HFF-Myc (cell line): ENCODE data around the gene CDH13.

Source experiments
- DNase-seq: peaks from one replicate; pipeline ENCODE4 v3.0.0-alpha.2; 2011; ENCODE audit warnings: low read depth; ENCODE audit errors: extremely low read depth
- H3K4me3 ChIP-seq: replicated peaks from 2 replicates; pipeline ENCODE4 v1.5.1; 2011; ENCODE audit warnings: low read depth, mild to moderate bottlenecking, control low read depth, low read length
- TF ChIP-seq, protein P1 (sequence below): IDR thresholded peaks from 2 replicates; pipeline ENCODE4 v1.5.1; 2012; ENCODE audit warnings: mild to moderate bottlenecking, low read depth, low read length, control low read depth; ENCODE audit errors: missing control alignments

Gene CDH13

DNA sequence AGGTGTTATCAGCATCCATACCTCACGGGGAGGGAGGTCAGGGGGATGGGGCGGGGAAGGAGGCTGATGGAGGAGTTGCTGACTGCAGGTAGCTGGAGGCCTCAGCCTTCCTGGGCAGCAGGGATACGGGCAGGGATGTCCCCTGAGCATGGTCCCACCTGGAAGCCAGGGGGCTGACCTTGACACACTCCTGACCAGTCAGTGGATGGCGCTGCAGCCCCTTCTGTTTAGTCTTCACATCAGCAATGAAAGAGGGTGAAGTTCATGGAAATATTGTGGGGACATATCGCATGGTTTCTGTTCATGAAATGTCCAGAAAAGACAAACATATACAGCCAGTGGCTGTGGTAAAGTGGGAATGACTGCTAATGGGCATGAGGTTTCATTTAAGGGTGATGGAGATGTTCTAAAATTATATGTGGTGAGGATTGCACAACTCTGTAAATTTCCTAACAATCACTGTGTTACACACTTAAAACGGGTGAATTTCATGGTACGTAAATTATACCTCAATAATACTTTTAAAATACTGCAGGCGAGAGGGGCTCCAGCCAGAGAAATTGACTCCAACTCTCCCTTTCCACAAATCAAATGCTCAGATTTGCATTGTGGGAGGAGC is 489.6 kb downstream of the CDH13 start:
- H3K4me3 ChIP-seq, result no peak overlapping the region
- TF ChIP-seq, protein P1, sequence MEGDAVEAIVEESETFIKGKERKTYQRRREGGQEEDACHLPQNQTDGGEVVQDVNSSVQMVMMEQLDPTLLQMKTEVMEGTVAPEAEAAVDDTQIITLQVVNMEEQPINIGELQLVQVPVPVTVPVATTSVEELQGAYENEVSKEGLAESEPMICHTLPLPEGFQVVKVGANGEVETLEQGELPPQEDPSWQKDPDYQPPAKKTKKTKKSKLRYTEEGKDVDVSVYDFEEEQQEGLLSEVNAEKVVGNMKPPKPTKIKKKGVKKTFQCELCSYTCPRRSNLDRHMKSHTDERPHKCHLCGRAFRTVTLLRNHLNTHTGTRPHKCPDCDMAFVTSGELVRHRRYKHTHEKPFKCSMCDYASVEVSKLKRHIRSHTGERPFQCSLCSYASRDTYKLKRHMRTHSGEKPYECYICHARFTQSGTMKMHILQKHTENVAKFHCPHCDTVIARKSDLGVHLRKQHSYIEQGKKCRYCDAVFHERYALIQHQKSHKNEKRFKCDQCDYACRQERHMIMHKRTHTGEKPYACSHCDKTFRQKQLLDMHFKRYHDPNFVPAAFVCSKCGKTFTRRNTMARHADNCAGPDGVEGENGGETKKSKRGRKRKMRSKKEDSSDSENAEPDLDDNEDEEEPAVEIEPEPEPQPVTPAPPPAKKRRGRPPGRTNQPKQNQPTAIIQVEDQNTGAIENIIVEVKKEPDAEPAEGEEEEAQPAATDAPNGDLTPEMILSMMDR, result no peak
- no peak for DNase-seq

DNA sequence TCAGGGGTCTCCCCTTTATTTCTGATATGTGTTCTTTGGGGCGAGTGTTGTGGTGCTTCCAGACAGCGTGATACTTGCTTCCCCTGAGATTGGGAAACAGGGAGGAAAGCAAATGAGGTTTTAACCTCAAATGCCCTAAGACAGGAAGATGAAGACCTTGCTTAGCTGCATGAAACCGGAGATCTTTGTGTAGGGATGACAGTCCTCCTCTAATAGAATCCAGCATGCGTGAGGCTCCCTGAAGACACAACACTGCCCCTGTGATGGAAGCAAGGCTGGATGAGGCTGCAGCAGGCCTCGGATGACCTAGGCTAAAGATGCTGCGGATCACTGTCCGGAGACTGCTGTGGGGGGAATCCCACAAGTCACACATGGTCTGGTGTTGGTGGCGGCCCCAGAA is 491.0 kb downstream of the CDH13 start:
- TF ChIP-seq, protein P1, result no peak
- DNase-seq, result no peak

DNA sequence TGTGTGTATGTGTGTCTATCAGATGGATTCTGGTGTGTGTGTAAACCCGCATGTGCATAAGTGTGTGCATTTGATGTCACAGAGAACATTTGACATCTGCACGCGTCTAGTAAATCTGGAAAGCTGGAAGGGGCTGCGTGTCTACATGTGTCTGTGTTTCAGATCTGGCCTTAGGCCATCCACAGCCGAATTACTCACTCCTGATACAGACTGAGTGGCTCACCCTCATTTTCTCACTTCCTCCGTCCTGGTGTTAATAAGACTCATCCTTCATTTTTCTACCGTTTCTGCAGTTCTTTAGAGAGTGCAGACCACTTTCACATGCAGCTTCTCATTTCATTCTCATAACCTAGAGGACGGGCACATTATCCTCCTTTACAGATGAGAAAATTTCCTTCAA is 491.6 kb downstream of the CDH13 start:
- TF ChIP-seq, protein P1, result no peak
- no peak for DNase-seq

More for the DNA sequence above, 491.0 kb downstream of the CDH13 start:
- H3K4me3 ChIP-seq, result no peak overlapping the region

DNA sequence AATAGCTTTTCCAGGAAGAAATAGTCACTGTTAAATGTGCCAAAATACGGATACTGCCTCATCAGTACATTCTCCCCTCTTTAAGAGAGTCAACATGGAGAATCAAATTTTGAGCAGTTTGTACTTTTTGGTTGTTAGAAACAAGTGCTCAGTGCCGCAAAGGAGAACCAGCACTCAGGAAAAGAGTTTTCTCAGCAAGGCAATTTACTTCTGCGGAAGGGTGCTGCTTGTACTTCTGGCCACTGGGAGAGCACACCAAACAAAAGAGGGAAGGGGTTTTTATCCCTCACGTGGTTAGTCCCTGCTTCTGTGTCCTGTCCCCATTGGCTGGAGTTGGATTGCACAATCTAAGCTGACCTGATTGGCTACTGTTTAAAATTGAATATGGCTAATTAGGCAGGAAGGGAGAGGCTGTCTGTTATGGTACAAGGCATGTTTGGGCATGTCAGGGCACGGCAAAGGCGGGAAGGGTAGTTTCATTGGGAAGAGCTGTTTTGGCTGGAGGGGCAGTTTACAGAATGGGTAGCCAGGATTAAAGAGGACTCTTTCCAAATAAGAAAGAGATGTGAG is 499.3 kb downstream of the CDH13 start:
- no peak for DNase-seq
- TF ChIP-seq, protein P1, result no peak

More for the DNA sequence above, 491.6 kb downstream of the CDH13 start:
- H3K4me3 ChIP-seq, result no peak overlapping the region

DNA sequence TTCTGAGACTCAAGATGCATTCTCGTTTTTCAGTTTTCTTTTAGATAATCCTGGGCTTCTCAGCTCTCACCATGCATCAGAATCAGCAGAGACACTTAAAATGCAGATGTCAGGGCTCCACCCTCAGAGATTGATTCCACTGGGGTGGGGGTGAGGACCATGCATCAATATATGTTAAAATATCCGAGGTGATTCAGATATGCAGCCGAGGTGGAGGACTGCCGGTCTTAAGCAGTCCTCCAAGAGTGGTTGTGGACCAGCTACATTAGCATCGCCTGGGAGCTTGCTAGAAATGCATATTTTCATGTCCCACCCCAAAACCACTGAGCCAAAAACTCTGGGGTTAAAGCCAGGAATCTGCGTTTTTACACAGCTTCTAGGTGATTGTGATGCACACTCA is 501.3 kb downstream of the CDH13 start:
- no peak overlapping the region for H3K4me3 ChIP-seq
- no peak for DNase-seq
- TF ChIP-seq, protein P1, result no peak

More for the DNA sequence above, 499.3 kb downstream of the CDH13 start:
- no peak overlapping the region for H3K4me3 ChIP-seq

DNA sequence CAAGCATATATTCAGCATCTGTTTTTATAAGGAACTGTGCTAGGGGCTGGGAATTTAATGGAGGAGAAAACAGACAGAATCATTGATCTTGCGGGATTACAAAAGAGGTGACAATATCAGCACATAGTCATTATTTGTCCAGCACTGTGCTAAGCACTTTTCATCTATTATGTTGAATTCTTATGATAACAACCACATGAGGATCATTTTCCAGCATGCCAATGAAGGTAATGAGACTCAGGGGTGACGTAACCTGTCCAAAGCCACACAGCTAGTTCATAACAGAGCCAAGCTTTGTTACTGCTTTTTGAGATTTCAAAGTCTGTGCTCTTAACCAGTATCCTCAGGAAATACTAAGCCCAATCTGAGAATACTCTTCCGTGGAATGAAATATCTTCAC is 503.3 kb downstream of the CDH13 start:
- no peak for DNase-seq
- H3K4me3 ChIP-seq, result no peak overlapping the region
- TF ChIP-seq, protein P1, result no peak
